Suprapubic skin (tissue), 4 donors: ENCODE results near the gene SAG. TPM values are rescaled to one million over a fixed set of nuclear protein-coding genes. Genes with fewer than 3 reads are reported as not detected.

Experiments
- DNase-seq, 2 donors: peaks; one replicate each; pipeline ENCODE4 v3.0.0-alpha.2; 2019; ENCODE audit warnings: low spot score in 2 of 2
- H3K27ac ChIP-seq: fragments of 200-600 bp; sonication (generic); one replicate; pipeline ENCODE4 v1.5.1; 2019
- H3K27me3 ChIP-seq: fragments of 200-600 bp; sonication (generic); one replicate; pipeline ENCODE4 v1.5.1; 2019
- H3K36me3 ChIP-seq: fragments of 200-600 bp; sonication (generic); one replicate; pipeline ENCODE4 v1.5.1; 2019
- H3K4me1 ChIP-seq: fragments of 200-600 bp; sonication (generic); one replicate; pipeline ENCODE4 v1.5.1; 2019
- H3K4me3 ChIP-seq: fragments of 200-600 bp; sonication (generic); one replicate; pipeline ENCODE4 v1.5.1; 2019; ENCODE audit warnings: mild to moderate bottlenecking
- H3K9me3 ChIP-seq: fragments of 200-600 bp; sonication (generic); one replicate; pipeline ENCODE4 v1.5.1; 2019
- CTCF ChIP-seq, 2 donors: fragments of 200-600 bp in 1 of 2; fragments of 450-650 bp in 1 of 2; sonication (generic) in 1 of 2; IDR thresholded peaks; one replicate each; pipeline ENCODE4 v1.5.1; 2016 to 2019; ENCODE audit warnings: antibody characterized with exemption in 2 of 2, mild to moderate bottlenecking in 1 of 2, moderate library complexity in 1 of 2
- EP300 ChIP-seq: sonication (generic); formaldehyde crosslinking; IDR thresholded peaks from one replicate; pipeline ENCODE4 v1.6.1; 2017; ENCODE audit warnings: antibody characterized with exemption
- POLR2A ChIP-seq, 2 donors: fragments of 450-650 bp; IDR thresholded peaks; one replicate each; pipeline ENCODE4 v1.6.1; 2017; ENCODE audit warnings: antibody characterized with exemption in 2 of 2, mild to moderate bottlenecking in 2 of 2, moderate library complexity in 2 of 2
- POLR2AphosphoS5 ChIP-seq, 3 donors: sonication (generic); formaldehyde crosslinking; IDR thresholded peaks; one replicate each; pipeline ENCODE4 v1.6.1; 2017; ENCODE audit warnings: antibody characterized with exemption in 3 of 3
- WGBS: methylation state at CpG from one replicate; pipeline ENCODE4 v1.1.5; 2018; 5-methylcytosine and 5-hydroxymethylcytosine counted together
- total RNA-seq, 4 donors: library from RNA; depleted of rRNA; stranded (reverse); fragments of >200 nt; gene quantifications; one replicate each; pipeline ENCODE4 v1.1.0, GENCODE V29; 2016

SAG gene
- total RNA-seq, 4 donors from 2014 or later, result not detected

DNA sequence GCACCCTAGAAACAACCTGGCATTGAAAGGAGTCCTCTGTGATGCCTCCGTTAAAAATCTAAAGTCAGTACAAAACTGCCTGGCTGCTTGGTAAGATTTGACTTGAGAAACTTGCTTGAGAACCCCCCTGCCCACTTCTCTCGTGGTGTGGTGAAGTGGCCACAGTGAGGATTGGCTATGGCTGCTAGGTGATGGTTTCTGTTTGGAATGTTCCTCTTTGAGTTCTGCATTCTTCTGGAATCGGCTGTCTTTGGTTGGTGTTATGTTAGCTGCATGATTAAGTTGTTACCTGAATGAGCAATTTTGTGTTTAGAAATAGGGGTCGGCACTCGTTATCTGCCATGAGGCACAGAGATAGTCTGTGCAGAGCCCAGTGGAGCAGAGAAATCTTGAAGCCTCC is 21.7 kb upstream of the SAG start:
- TF ChIP-seq EP300 (no peak), CTCF (IDR thresholded peaks at IDR 0.05) (no peak), POLR2AphosphoS5 (IDR thresholded peaks at IDR 0.05) (no peak), POLR2A (IDR thresholded peaks at IDR 0.05) (no peak)
- H3K4me1 ChIP-seq, result no peaks in the 10 kb centered on the region
- H3K36me3 ChIP-seq, result peaks cover 97% of the 10 kb centered on the region
- H3K27me3 ChIP-seq, result no peaks in the 10 kb centered on the region
- no peak for DNase-seq
- H3K9me3 ChIP-seq, result no peaks in the 10 kb centered on the region
- WGBS, result 99% methylated on average over 5 of the region's 5 CpGs
- no peak overlapping the region for H3K27ac ChIP-seq
- no peak overlapping the region for H3K4me3 ChIP-seq

GRCh38 chr2:233287871-233288270 is 19.7 kb upstream of the SAG start:
- WGBS, result 92% methylated on average over 6 of the region's 6 CpGs
- Histone ChIP-seq H3K4me1 (no peaks in the 10 kb centered on the region), H3K4me3 (no peak overlapping the region), H3K27me3 (no peaks in the 10 kb centered on the region), H3K27ac (no peak overlapping the region), H3K9me3 (no peaks in the 10 kb centered on the region), H3K36me3 (peaks cover 97% of the 10 kb centered on the region)
- no peak for DNase-seq
- TF ChIP-seq CTCF (IDR thresholded peaks at IDR 0.05) (no peak), EP300 (no peak), POLR2AphosphoS5 (IDR thresholded peaks at IDR 0.05) (no peak), POLR2A (IDR thresholded peaks at IDR 0.05) (no peak)

DNA sequence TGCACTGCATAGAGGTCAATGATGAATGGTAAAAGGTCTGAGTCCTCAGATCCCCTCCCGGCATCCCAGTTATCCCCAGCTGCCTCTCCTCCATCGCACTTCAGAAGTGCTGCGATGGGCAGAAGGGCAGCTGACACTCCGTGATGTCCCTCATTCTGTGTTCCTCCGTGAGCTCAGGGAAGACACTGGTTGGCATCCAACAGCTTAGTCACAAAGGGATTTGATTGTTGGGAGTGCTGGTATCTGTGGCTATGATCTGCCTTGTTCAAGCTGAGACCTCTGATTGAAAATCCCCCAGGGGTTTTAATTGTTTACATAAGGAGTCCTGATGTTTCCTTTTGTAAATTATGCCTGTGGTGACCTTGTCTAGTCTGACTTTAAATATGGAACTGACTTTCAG is 19.0 kb upstream of the SAG start:
- TF ChIP-seq POLR2AphosphoS5 (IDR thresholded peaks at IDR 0.05), result no peak
- TF ChIP-seq CTCF (IDR thresholded peaks at IDR 0.05), result no peak
- TF ChIP-seq EP300, result no peak
- no peak for TF ChIP-seq POLR2A (IDR thresholded peaks at IDR 0.05)
- H3K36me3 ChIP-seq, result peaks cover 99% of the 10 kb centered on the region
- 74% methylated on average over 5 of the region's 5 CpGs for WGBS
- no peak overlapping the region for H3K27ac ChIP-seq
- no peaks in the 10 kb centered on the region for H3K4me1 ChIP-seq
- no peaks in the 10 kb centered on the region for H3K27me3 ChIP-seq
- H3K4me3 ChIP-seq, result no peak overlapping the region
- no peaks in the 10 kb centered on the region for H3K9me3 ChIP-seq
- DNase-seq, result no peak

GRCh38 chr2:233289648-233290047 is 18.0 kb upstream of the SAG start:
- WGBS, result 94% methylated on average over 12 of the region's 12 CpGs
- no peak overlapping the region for H3K27ac ChIP-seq
- H3K9me3 ChIP-seq, result no peaks in the 10 kb centered on the region
- H3K27me3 ChIP-seq, result no peaks in the 10 kb centered on the region
- peaks cover 99% of the 10 kb centered on the region for H3K36me3 ChIP-seq
- H3K4me1 ChIP-seq, result no peaks in the 10 kb centered on the region
- TF ChIP-seq POLR2AphosphoS5 (IDR thresholded peaks at IDR 0.05) (no peak), POLR2A (IDR thresholded peaks at IDR 0.05) (no peak), EP300 (no peak), CTCF (IDR thresholded peaks at IDR 0.05) (no peak)
- no peak for DNase-seq
- no peak overlapping the region for H3K4me3 ChIP-seq

DNA sequence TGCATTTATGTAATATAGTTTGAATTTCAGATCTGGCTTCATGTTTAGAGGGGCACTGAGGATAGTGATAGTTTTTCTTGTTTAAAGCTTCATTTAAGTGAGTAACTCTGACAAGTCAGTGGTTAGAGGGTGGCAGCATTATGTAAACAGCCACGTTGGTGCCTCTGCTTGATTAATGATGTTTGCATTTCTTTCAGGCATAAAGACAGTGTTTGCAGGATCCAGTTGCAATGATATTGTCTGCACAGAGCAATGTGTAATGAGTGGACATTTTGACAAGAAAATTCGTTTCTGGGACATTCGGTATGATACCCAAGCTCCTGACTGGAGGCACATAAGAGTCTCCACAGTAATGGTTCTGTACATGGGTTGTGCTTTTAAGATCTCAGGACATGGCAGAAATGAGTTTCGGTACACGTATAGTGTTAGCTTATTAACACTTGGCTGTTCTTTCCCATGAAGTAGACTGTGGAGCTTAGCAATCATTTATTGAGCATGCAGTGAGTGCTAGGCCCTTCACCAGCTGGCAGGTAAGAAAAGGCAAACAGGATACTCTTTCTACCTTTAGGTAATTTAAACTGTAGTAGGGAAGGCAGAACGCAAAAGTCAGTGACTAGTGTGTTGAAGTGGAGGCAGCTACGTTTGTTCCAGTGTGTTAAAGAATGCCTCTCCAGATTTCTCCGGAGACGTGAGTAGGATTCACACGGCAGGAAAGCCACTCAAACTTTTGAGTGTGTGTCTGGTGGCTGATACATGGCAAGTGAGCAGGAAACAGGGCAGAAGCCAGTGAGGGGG is 17.4 kb upstream of the SAG start:
- Histone ChIP-seq H3K27ac (no peak overlapping the region), H3K4me3 (no peak overlapping the region), H3K36me3 (peaks cover 99% of the 10 kb centered on the region), H3K4me1 (no peaks in the 10 kb centered on the region), H3K9me3 (no peaks in the 10 kb centered on the region), H3K27me3 (no peaks in the 10 kb centered on the region)
- TF ChIP-seq POLR2A (IDR thresholded peaks at IDR 0.05), result no peak
- no peak for TF ChIP-seq EP300
- no peak for TF ChIP-seq CTCF (IDR thresholded peaks at IDR 0.05)
- no peak for TF ChIP-seq POLR2AphosphoS5 (IDR thresholded peaks at IDR 0.05)
- no peak for DNase-seq
- WGBS, result 92% methylated on average over 10 of the region's 10 CpGs
